Endothelial cell of umbilical vein (primary cell): ENCODE results near the gene NDUFAB1. TPM values are rescaled to one million over a fixed set of nuclear protein-coding genes. Genes with fewer than 3 reads are reported as not detected.

ENCODE experiments used
- BruUV-seq: library from RNA; stranded (reverse); fragments of 400-500 nt; replicated peaks from 2 replicates; lab custom pipeline; 2021; lab: Mats Ljungman, UMichigan
- CTCF ChIA-PET: fragments of 300-600, 350-600 bp; sonication (Branson Sonifier 250); formaldehyde crosslinking; loops from one replicate; lab custom pipeline; 2021; ENCODE audit warnings: antibody characterized with exemption, inconsistent platforms; lab: Charles Lee
- POLR2A ChIA-PET: fragments of 300-600, 350-600 bp; sonication (Branson Sonifier 250); formaldehyde crosslinking; loops from one replicate; lab custom pipeline; 2021; ENCODE audit warnings: antibody characterized with exemption, inconsistent platforms; lab: Charles Lee
- DNase-seq: peaks from one replicate; pipeline ENCODE4 v3.0.0-alpha.2; 2011; ENCODE audit warnings: low read depth, low spot score
- FAIRE-seq: peaks from 2 replicates; lab custom pipeline; 2011; peaks lifted over from hg19 to GRCh38; lab: Jason Lieb, UNC
- H2AFZ ChIP-seq: 2 replicates; pipeline ENCODE4 v1.6.0; 2012; ENCODE audit warnings: low read depth, low read length, control low read depth, inconsistent platforms
- H3K27ac ChIP-seq: 2 replicates; pipeline ENCODE4 v1.5.1; 2011; ENCODE audit warnings: low read depth, mild to moderate bottlenecking, control low read depth, low read length, moderate library complexity; ENCODE audit not compliant: insufficient read depth
- H3K27me3 ChIP-seq, 2 experiments: 2 replicates each; pipeline versions ENCODE4 v1.6.0 to v1.6.1; 2011; ENCODE audit warnings: low read length in 2 of 2, mixed read lengths in 1 of 2; ENCODE audit not compliant: control insufficient read depth in 2 of 2, insufficient read depth in 2 of 2
- H3K36me3 ChIP-seq, 2 experiments: 2 replicates in 1 of 2; 3 replicates in 1 of 2; pipeline ENCODE4 v1.5.1; 2011; ENCODE audit warnings: low read length in 2 of 2, mild to moderate bottlenecking in 1 of 2, moderate library complexity in 1 of 2; ENCODE audit not compliant: control insufficient read depth in 2 of 2, insufficient read depth in 2 of 2; ENCODE audit errors: extremely low read depth in 1 of 2
- H3K4me1 ChIP-seq: 3 replicates; pipeline ENCODE4 v1.5.1; 2011; ENCODE audit warnings: mild to moderate bottlenecking, low read length; ENCODE audit not compliant: control insufficient read depth, insufficient read depth; ENCODE audit errors: extremely low read depth
- H3K4me2 ChIP-seq: 2 replicates; pipeline ENCODE4 v1.6.1; 2011; ENCODE audit warnings: low read length, control low read depth, mixed read lengths; ENCODE audit not compliant: insufficient read depth
- H3K4me3 ChIP-seq, 3 experiments: fragments of 200-600 bp in 1 of 3; sonication (generic), shearing (Covaris generic) in 1 of 3; replicated peaks in 1 of 3; 2 replicates each; pipeline ENCODE4 v1.5.1; 2011 to 2016; ENCODE audit warnings: control low read depth in 3 of 3, low read length in 3 of 3, mild to moderate bottlenecking in 2 of 3, inconsistent platforms in 1 of 3, low read depth in 1 of 3, moderate library complexity in 1 of 3; ENCODE audit not compliant: insufficient read depth in 1 of 3
- H3K79me2 ChIP-seq: 2 replicates; pipeline ENCODE4 v1.6.0; 2012; ENCODE audit warnings: low read length, inconsistent platforms; ENCODE audit not compliant: control insufficient read depth, insufficient read depth
- H3K9ac ChIP-seq: replicated peaks from 2 replicates; pipeline ENCODE3; 2011; ENCODE audit warnings: low read length, control low read depth; ENCODE audit not compliant: insufficient read depth; ENCODE audit errors: extremely low read depth
- H3K9me1 ChIP-seq: replicated peaks from 3 replicates; pipeline ENCODE4 v1.6.0; 2011; ENCODE audit warnings: mild to moderate bottlenecking, low read length; ENCODE audit not compliant: control insufficient read depth, insufficient read depth; ENCODE audit errors: extremely low read depth
- H3K9me3 ChIP-seq: replicated peaks from 2 replicates; pipeline ENCODE4 v1.5.1; 2012; ENCODE audit warnings: low read length, inconsistent platforms; ENCODE audit not compliant: control insufficient read depth, insufficient read depth
- H4K20me1 ChIP-seq: replicated peaks from 2 replicates; pipeline ENCODE3; 2011; ENCODE audit warnings: mild to moderate bottlenecking, low read length; ENCODE audit not compliant: control insufficient read depth, insufficient read depth; ENCODE audit errors: extremely low read depth
- CTCF ChIP-seq, 2 donors: IDR thresholded peaks; 1 replicate in 1 of 2; 2 replicates in 1 of 2; pipeline ENCODE4 v1.5.1; 2011; ENCODE audit warnings: low read length in 2 of 2, mild to moderate bottlenecking in 2 of 2, moderate library complexity in 2 of 2, control low read depth in 1 of 2, inconsistent platforms in 1 of 2, low read depth in 1 of 2; ENCODE audit not compliant: insufficient read depth in 1 of 2; ENCODE audit errors: extremely low read depth in 1 of 2
- EZH2 ChIP-seq: IDR thresholded peaks from 2 replicates; pipeline ENCODE4 v1.6.1; 2012; ENCODE audit warnings: borderline replicate concordance, low read depth, mild to moderate bottlenecking, moderate library complexity, low read length, inconsistent platforms; ENCODE audit not compliant: severe bottlenecking
- FOS ChIP-seq: IDR thresholded peaks from 2 replicates; pipeline ENCODE4 v1.6.1; 2011; ENCODE audit warnings: mild to moderate bottlenecking, low read length, moderate library complexity, borderline replicate concordance; ENCODE audit not compliant: insufficient read depth
- GATA2 ChIP-seq: IDR thresholded peaks from 2 replicates; pipeline ENCODE4 v1.7.0; 2011; ENCODE audit warnings: low read depth, mild to moderate bottlenecking, moderate library complexity, mixed read lengths, low read length; ENCODE audit not compliant: insufficient read length, insufficient read depth
- JUN ChIP-seq: IDR thresholded peaks from 2 replicates; pipeline ENCODE4 v1.6.1; 2011; ENCODE audit warnings: borderline replicate concordance, low read depth; ENCODE audit not compliant: insufficient read length, insufficient read depth
- MYC ChIP-seq: IDR thresholded peaks from one replicate; pipeline ENCODE4 v1.6.1; 2011; ENCODE audit warnings: mild to moderate bottlenecking, low read depth, low read length
- POLR2A ChIP-seq: IDR thresholded peaks from 2 replicates; pipeline ENCODE4 v1.6.1; 2012; ENCODE audit warnings: low read depth, mild to moderate bottlenecking, control low read depth, low read length
- POLR2AphosphoS5 ChIP-seq: IDR thresholded peaks from 2 replicates; pipeline ENCODE4 v1.6.1; 2012; ENCODE audit warnings: low read depth, mild to moderate bottlenecking, control low read depth, low read length, moderate library complexity; ENCODE audit not compliant: insufficient read depth
- dilution Hi-C: fragments of 300-500 bp; cut with MboI; formaldehyde crosslinking; loops from one replicate; pipeline ENCODE4 v1.15.0; 2019; ENCODE audit warnings: low sequenced_read_pairs; ENCODE audit not compliant: extremely low pct_ligation_motif_present
- intact Hi-C: fragments of 100-400 bp; cut with micrococcal nuclease; formaldehyde crosslinking; loops from one replicate; pipeline ENCODE4 v1.10.0; 2022
- polyA plus RNA-seq, 4 experiments: library from polyadenylated mRNA; depleted of rRNA in 3 of 4; stranded (reverse) in 3 of 4; unstranded in 1 of 4; fragments of >200 nt; gene quantifications; 2 replicates each; pipeline versions ENCODE4 v1.2.1 to v1.2.3, GENCODE V29; 2011 to 2012; ENCODE audit warnings: missing spikeins in 1 of 4
- total RNA-seq: library from RNA; stranded (reverse); gene quantifications from 2 replicates; pipeline ENCODE4 v1.2.3, GENCODE V29; 2021
- TF ChIP-seq, protein P1 (sequence below): IDR thresholded peaks from 2 replicates; pipeline ENCODE4 v1.6.1; 2011; ENCODE audit not compliant: insufficient read depth, insufficient read length

Gene NDUFAB1
- total and polyA plus RNA-seq, 2 donors (not counting 3 experiments of a cell fraction or from before 2014, with no cell fraction given) = 112 to 228 TPM

DNA sequence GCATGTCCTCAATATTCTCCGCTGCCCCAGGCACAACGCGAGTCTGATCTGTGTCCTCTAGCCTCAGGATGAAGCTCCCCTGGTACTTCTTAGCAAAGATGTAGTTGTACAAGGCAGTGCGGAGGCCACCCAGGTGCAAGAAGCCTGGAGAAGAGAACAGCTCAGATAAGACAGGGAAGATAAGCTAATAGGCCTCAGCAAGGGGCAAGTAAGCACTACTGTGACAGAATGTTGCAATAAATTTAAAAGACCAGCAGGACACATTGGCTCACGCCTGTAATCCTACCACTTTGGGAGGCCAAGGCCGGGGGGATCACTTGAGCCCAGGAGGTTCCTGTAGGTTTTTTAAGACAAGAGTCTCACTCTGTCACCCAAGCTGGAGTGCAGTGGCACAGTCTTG, 44.0 kb downstream of the NDUFAB1 start:
- Histone ChIP-seq H3K4me1 (peaks cover 2% of the 10 kb centered on the region), H3K27ac (no peak overlapping the region), H3K79me2 (no peaks in the 10 kb centered on the region), H3K4me2 (no peak overlapping the region), H2AFZ (no peak overlapping the region), H3K4me3 (no peak overlapping the region), H3K9ac (no peak overlapping the region), H3K9me1 (no peaks in the 10 kb centered on the region), H3K27me3 (no peaks in the 10 kb centered on the region), H4K20me1 (no peaks in the 10 kb centered on the region), H3K36me3 (peaks cover 3 to 18% of the 10 kb centered on the region in 2 experiments), H3K9me3 (no peaks in the 10 kb centered on the region)
- CTCF ChIA-PET = interaction anchor here (1.3 kb wide), 1 partner anchor 45 kb away, joined by 3 read pairs; no protein-coding TSS in a partner anchor
- no peak for DNase-seq
- no peak for FAIRE-seq
- dilution Hi-C loops = no loop called here
- intact Hi-C loops = no loop called here
- BruUV-seq = no TSS peak
- TF ChIP-seq POLR2AphosphoS5 = no peak
- TF ChIP-seq, protein P1, sequence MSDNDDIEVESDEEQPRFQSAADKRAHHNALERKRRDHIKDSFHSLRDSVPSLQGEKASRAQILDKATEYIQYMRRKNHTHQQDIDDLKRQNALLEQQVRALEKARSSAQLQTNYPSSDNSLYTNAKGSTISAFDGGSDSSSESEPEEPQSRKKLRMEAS = no peak
- no peak for TF ChIP-seq POLR2A
- no peak for TF ChIP-seq CTCF (IDR thresholded peaks at IDR 0.05; ENCODE audit: extremely low read depth in 1 of 2, insufficient read depth in 1 of 2, low read depth in 1 of 2, low read length in 2 of 2)
- no peak for TF ChIP-seq MYC
- TF ChIP-seq JUN = no peak
- no peak for TF ChIP-seq EZH2
- TF ChIP-seq FOS = no peak
- TF ChIP-seq GATA2 = no peak
- POLR2A ChIA-PET = no interaction called here
